KOPT-K1 (cell line): ENCODE data around the gene PLEKHF1.
A peak's percentile ranks its signal among the peaks of the same experiment; 100 is the strongest.

Source experiments
- H3K27ac ChIP-seq: fragments of 200-600 bp; sonication (generic); 2 replicates; pipeline ENCODE4 v1.5.1; 2016; ENCODE audit warnings: antibody characterized with exemption, mild to moderate bottlenecking, low read depth, low read length; ENCODE audit not compliant: poor library complexity, severe bottlenecking
- H3K36me3 ChIP-seq: fragments of 200-600 bp; sonication (generic); 2 replicates; pipeline ENCODE4 v1.5.1; 2017; ENCODE audit warnings: antibody characterized with exemption, mild to moderate bottlenecking, low read length, moderate library complexity; ENCODE audit not compliant: insufficient read depth
- H3K9me3 ChIP-seq: fragments of 200-600 bp; sonication (generic); 2 replicates; pipeline ENCODE4 v1.5.1; 2017; ENCODE audit warnings: antibody characterized with exemption, low read length, mild to moderate bottlenecking; ENCODE audit not compliant: insufficient read depth, poor library complexity, severe bottlenecking

PLEKHF1 gene

GRCh38 chr19:29628661-29629385 is 36.4 kb upstream of the PLEKHF1 start:
- Histone ChIP-seq H3K36me3 (no peaks in the 10 kb centered on the region), H3K27ac (no peak overlapping the region), H3K9me3 (no peaks in the 10 kb centered on the region)

- Histone ChIP-seq H3K36me3 (no peaks in the 10 kb centered on the region), H3K9me3 (no peaks in the 10 kb centered on the region), H3K27ac (no peak overlapping the region)
Observed at GRCh38 chr19:29629836-29630534, 35.3 kb upstream of the PLEKHF1 start.

GRCh38 chr19:29630655-29631054 is 34.6 kb upstream of the PLEKHF1 start:
- no peaks in the 10 kb centered on the region for H3K36me3 ChIP-seq
- no peaks in the 10 kb centered on the region for H3K9me3 ChIP-seq
- no peak overlapping the region for H3K27ac ChIP-seq

- Histone ChIP-seq H3K9me3 (no peaks in the 10 kb centered on the region), H3K27ac (no peak overlapping the region), H3K36me3 (no peaks in the 10 kb centered on the region)
Observed at GRCh38 chr19:29631450-29631849, 33.8 kb upstream of the PLEKHF1 start.

- Histone ChIP-seq H3K27ac (no peak overlapping the region), H3K36me3 (no peaks in the 10 kb centered on the region), H3K9me3 (no peaks in the 10 kb centered on the region)
Observed at GRCh38 chr19:29634002-29634401, 31.3 kb upstream of the PLEKHF1 start.

GRCh38 chr19:29634423-29635130 is 30.7 kb upstream of the PLEKHF1 start:
- no peaks in the 10 kb centered on the region for H3K36me3 ChIP-seq
- H3K9me3 ChIP-seq = no peaks in the 10 kb centered on the region
- no peak overlapping the region for H3K27ac ChIP-seq

GRCh38 chr19:29635963-29636362 is 29.3 kb upstream of the PLEKHF1 start:
- peak overlapping the region; percentile 29 for H3K27ac ChIP-seq

GRCh38 chr19:29636553-29637360 is 28.5 kb upstream of the PLEKHF1 start:
- H3K27ac ChIP-seq = peak overlapping the region; percentile 29
- H3K9me3 ChIP-seq = no peaks in the 10 kb centered on the region
- no peaks in the 10 kb centered on the region for H3K36me3 ChIP-seq

More at GRCh38 chr19:29635963-29636362, 29.3 kb upstream of the PLEKHF1 start:
- Histone ChIP-seq H3K36me3 (no peaks in the 10 kb centered on the region), H3K9me3 (no peaks in the 10 kb centered on the region)

GRCh38 chr19:29639086-29639485 is 26.2 kb upstream of the PLEKHF1 start:
- H3K9me3 ChIP-seq = no peaks in the 10 kb centered on the region
- no peak overlapping the region for H3K27ac ChIP-seq
- H3K36me3 ChIP-seq = no peaks in the 10 kb centered on the region

- no peak overlapping the region for H3K27ac ChIP-seq
- H3K36me3 ChIP-seq = no peaks in the 10 kb centered on the region
- no peaks in the 10 kb centered on the region for H3K9me3 ChIP-seq
Observed at GRCh38 chr19:29640231-29640630, 25.0 kb upstream of the PLEKHF1 start.

- H3K36me3 ChIP-seq = no peaks in the 10 kb centered on the region
- H3K27ac ChIP-seq = no peak overlapping the region
- no peaks in the 10 kb centered on the region for H3K9me3 ChIP-seq
Observed at GRCh38 chr19:29641597-29641996, 23.7 kb upstream of the PLEKHF1 start.

- no peak overlapping the region for H3K27ac ChIP-seq
Observed at GRCh38 chr19:29643361-29643935, 21.8 kb upstream of the PLEKHF1 start.

GRCh38 chr19:29644210-29644609 is 21.1 kb upstream of the PLEKHF1 start:
- Histone ChIP-seq H3K27ac (no peak overlapping the region), H3K36me3 (no peaks in the 10 kb centered on the region), H3K9me3 (no peaks in the 10 kb centered on the region)

More at GRCh38 chr19:29643361-29643935, 21.8 kb upstream of the PLEKHF1 start:
- Histone ChIP-seq H3K9me3 (no peaks in the 10 kb centered on the region), H3K36me3 (no peaks in the 10 kb centered on the region)

- no peak overlapping the region for H3K27ac ChIP-seq
- no peaks in the 10 kb centered on the region for H3K9me3 ChIP-seq
- H3K36me3 ChIP-seq = no peaks in the 10 kb centered on the region
Observed at GRCh38 chr19:29645491-29645867, 19.8 kb upstream of the PLEKHF1 start.
